Daoy (cell line): ENCODE results near the gene BZW1. TPM values are rescaled to one million over a fixed set of nuclear protein-coding genes. Genes with fewer than 3 reads are reported as not detected.

Source experiments
- total RNA-seq: library from RNA; depleted of rRNA; stranded (reverse); fragments of >200 nt; shearing (Covaris generic); gene quantifications from 2 replicates; pipeline ENCODE4 v1.2.3, GENCODE V29; 2014; rRNA removed

The BZW1 gene
- total RNA-seq, 1 experiment from 2014 or later: 550 TPM

Other genes with a start within 250 kb of the BZW1 start
- gene AOX1, start 225.9 kb upstream of the BZW1 start, total RNA-seq: 2.3 and 11.7 TPM in 2 replicates
- gene CLK1, start 52.7 kb downstream of the BZW1 start, total RNA-seq: 37.3 and 42.9 TPM in 2 replicates
- gene PPIL3, start 77.2 kb downstream of the BZW1 start, total RNA-seq: 42.5 and 64.4 TPM in 2 replicates
- 51.1 and 53.8 TPM in 2 replicates for gene NIF3L1, start 77.5 kb downstream of the BZW1 start, total RNA-seq
- 21.2 and 22.9 TPM in 2 replicates for gene ORC2, start 151.8 kb downstream of the BZW1 start, total RNA-seq